DOHH2 (cell line): ENCODE measurements around the gene FAAH.

Source experiments
- H3F3A ChIP-seq: fragments of 200-600 bp; sonication (generic), shearing (Covaris generic); 2 replicates; pipeline ENCODE4 v1.6.0; 2016; ENCODE audit warnings: antibody characterized with exemption, mild to moderate bottlenecking; ENCODE audit not compliant: control insufficient read depth, insufficient read depth
- H3K27ac ChIP-seq: fragments of 200-600 bp; sonication (generic); 2 replicates; pipeline ENCODE4 v1.5.1; 2014; ENCODE audit warnings: low read depth, mild to moderate bottlenecking, low read length, moderate library complexity
- H3K27me3 ChIP-seq: fragments of 200-600 bp; sonication (generic); 2 replicates; pipeline ENCODE4 v1.6.1; 2014; ENCODE audit warnings: mild to moderate bottlenecking, low read length, mixed read lengths; ENCODE audit not compliant: control insufficient read depth
- H3K36me3 ChIP-seq: fragments of 200-600 bp; sonication (generic); 2 replicates; pipeline ENCODE4 v1.6.1; 2014; ENCODE audit warnings: mild to moderate bottlenecking, low read length, moderate library complexity, mixed read lengths; ENCODE audit not compliant: control insufficient read depth
- H3K4me1 ChIP-seq: fragments of 200-600 bp; sonication (generic); 2 replicates; pipeline ENCODE4 v1.6.1; 2014; ENCODE audit warnings: mild to moderate bottlenecking, low read length, mixed read lengths; ENCODE audit not compliant: control insufficient read depth
- H3K4me2 ChIP-seq: fragments of 200-600 bp; sonication (generic); 2 replicates; pipeline ENCODE4 v1.6.0; 2014; ENCODE audit warnings: mild to moderate bottlenecking, low read length, moderate library complexity
- H3K4me3 ChIP-seq: fragments of 200-600 bp; sonication (generic); 2 replicates; pipeline ENCODE4 v1.5.1; 2014; ENCODE audit warnings: mild to moderate bottlenecking, low read length, mixed read lengths
- H3K79me2 ChIP-seq: fragments of 200-600 bp; sonication (generic); 2 replicates; pipeline ENCODE4 v1.6.1; 2014; ENCODE audit warnings: mild to moderate bottlenecking, low read length, mixed read lengths; ENCODE audit not compliant: control insufficient read depth
- H3K9me2 ChIP-seq: fragments of 200-600 bp; sonication (generic); replicated peaks from 2 replicates; pipeline ENCODE4 v1.6.1; 2014; ENCODE audit warnings: mild to moderate bottlenecking, low read length, mixed read lengths; ENCODE audit not compliant: control insufficient read depth
- H3K9me3 ChIP-seq: fragments of 200-600 bp; sonication (generic); 2 replicates; pipeline ENCODE4 v1.6.1; 2014; ENCODE audit warnings: antibody characterized with exemption, low read length, mixed read lengths; ENCODE audit not compliant: control insufficient read depth, insufficient read depth
- H4K20me1 ChIP-seq: fragments of 200-600 bp; sonication (generic); 2 replicates; pipeline ENCODE4 v1.6.0; 2014; ENCODE audit warnings: low read depth, mild to moderate bottlenecking, antibody characterized with exemption, low read length, moderate library complexity; ENCODE audit not compliant: control insufficient read depth, insufficient read depth
- EZH2phosphoT487 ChIP-seq: fragments of 200-600 bp; sonication (generic); IDR thresholded peaks from 2 replicates; pipeline ENCODE4 v1.6.1; 2017; ENCODE audit warnings: borderline replicate concordance, mild to moderate bottlenecking, antibody characterized with exemption, low read length, moderate library complexity, mixed read lengths
- TF ChIP-seq, protein P1 (sequence below): fragments of 200-600 bp; sonication (generic); IDR thresholded peaks from one replicate; pipeline ENCODE4 v1.5.1; 2014; ENCODE audit warnings: antibody characterized with exemption, mild to moderate bottlenecking, low read depth, low read length; ENCODE audit not compliant: poor library complexity, severe bottlenecking

Gene FAAH

DNA sequence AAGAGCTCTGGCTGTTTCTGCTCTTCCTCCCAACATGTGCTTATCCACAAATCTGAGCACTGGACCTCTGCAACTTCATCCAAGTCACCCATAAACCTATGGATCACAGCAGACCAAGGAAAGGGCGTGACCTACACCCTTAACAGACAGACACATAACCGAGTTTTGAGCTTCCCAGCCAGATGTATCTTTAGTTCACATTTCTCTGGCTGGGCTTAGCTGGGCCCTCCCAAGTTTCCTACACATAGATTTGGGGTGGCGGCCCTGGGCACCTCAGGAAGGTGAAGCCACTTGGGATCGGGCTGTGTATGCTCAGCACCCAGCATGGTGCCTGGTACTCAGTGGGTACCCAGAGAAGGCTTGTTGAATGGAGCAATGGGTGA is 26.4 kb downstream of the FAAH start:
- no peaks in the 10 kb centered on the region for H3K36me3 ChIP-seq
- H3K79me2 ChIP-seq: no peaks in the 10 kb centered on the region
- H3K27ac ChIP-seq: no peak overlapping the region
- no peaks in the 10 kb centered on the region for H3K9me3 ChIP-seq
- no peak overlapping the region for H3K4me3 ChIP-seq
- H3K4me2 ChIP-seq: no peak overlapping the region
- H4K20me1 ChIP-seq: no peaks in the 10 kb centered on the region
- H3K9me2 ChIP-seq: no peaks in the 10 kb centered on the region
- H3K27me3 ChIP-seq: peaks cover 10% of the 10 kb centered on the region
- H3F3A ChIP-seq: no peaks in the 10 kb centered on the region
- TF ChIP-seq EZH2phosphoT487: no peak
- TF ChIP-seq, protein P1, sequence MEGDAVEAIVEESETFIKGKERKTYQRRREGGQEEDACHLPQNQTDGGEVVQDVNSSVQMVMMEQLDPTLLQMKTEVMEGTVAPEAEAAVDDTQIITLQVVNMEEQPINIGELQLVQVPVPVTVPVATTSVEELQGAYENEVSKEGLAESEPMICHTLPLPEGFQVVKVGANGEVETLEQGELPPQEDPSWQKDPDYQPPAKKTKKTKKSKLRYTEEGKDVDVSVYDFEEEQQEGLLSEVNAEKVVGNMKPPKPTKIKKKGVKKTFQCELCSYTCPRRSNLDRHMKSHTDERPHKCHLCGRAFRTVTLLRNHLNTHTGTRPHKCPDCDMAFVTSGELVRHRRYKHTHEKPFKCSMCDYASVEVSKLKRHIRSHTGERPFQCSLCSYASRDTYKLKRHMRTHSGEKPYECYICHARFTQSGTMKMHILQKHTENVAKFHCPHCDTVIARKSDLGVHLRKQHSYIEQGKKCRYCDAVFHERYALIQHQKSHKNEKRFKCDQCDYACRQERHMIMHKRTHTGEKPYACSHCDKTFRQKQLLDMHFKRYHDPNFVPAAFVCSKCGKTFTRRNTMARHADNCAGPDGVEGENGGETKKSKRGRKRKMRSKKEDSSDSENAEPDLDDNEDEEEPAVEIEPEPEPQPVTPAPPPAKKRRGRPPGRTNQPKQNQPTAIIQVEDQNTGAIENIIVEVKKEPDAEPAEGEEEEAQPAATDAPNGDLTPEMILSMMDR: no peak
- H3K4me1 ChIP-seq: no peaks in the 10 kb centered on the region

DNA sequence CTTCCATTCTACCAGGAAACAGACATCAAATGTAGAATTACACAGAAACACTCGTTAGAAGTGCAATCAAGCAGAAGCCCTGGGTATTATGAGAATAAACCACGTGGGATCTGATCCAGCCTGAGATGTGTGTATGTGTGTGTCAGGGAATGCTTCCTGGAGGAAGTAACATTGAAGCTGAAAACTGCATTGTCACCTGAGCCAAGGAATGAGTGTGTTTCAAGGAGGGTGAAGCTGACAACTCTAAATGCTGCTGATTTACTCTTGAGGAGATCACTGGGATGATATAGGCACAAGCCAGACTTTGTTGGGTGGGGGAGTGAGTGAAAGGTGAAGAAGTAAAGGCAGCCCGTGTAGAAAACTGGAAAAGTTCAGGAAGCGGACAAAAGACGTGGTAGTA is 27.6 kb downstream of the FAAH start:
- Histone ChIP-seq H3K4me1 (no peaks in the 10 kb centered on the region), H3K4me2 (no peak overlapping the region), H3F3A (no peaks in the 10 kb centered on the region), H3K27ac (no peak overlapping the region), H3K36me3 (no peaks in the 10 kb centered on the region), H3K27me3 (peaks cover 16% of the 10 kb centered on the region), H3K9me3 (no peaks in the 10 kb centered on the region), H3K9me2 (no peaks in the 10 kb centered on the region), H3K4me3 (no peak overlapping the region), H4K20me1 (no peaks in the 10 kb centered on the region), H3K79me2 (no peaks in the 10 kb centered on the region)
- TF ChIP-seq, protein P1: no peak
- no peak for TF ChIP-seq EZH2phosphoT487

DNA sequence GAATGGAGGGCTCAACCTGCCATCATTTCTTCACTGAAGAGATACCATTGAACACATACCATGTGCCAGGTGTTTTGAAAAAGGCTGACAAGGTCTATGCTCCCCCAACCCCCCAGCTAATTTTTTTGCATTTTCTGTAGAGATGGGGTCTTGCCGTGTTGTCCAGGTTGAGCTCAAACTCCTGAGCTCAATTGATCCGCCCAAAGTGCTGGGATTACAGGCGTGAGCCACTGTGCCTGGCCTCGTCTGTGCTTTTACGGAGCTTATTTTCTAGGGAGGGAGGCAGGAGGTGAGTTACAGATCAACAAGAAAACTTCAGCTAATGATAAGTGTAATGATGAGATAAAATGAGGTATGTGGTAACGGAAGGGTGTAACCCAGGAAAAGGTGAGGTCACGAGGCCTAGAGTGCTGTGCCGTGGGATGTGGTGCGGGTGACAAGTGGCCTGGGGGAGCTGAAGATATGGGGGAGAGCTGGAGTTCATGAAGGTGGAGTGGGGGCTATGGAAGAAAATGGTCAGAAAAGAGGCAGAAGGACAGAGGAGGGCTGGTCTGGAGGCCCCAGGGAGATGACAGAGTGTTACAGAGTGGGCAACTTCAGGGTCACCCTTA is 28.2 kb downstream of the FAAH start:
- no peak overlapping the region for H3K27ac ChIP-seq
- H3K9me2 ChIP-seq: no peaks in the 10 kb centered on the region
- H3K4me2 ChIP-seq: no peak overlapping the region
- H3K4me3 ChIP-seq: no peak overlapping the region
- TF ChIP-seq, protein P1: no peak
- no peak for TF ChIP-seq EZH2phosphoT487
- no peaks in the 10 kb centered on the region for H3K4me1 ChIP-seq
- no peaks in the 10 kb centered on the region for H3K79me2 ChIP-seq
- no peaks in the 10 kb centered on the region for H3K9me3 ChIP-seq
- no peaks in the 10 kb centered on the region for H3F3A ChIP-seq
- H4K20me1 ChIP-seq: no peaks in the 10 kb centered on the region
- no peaks in the 10 kb centered on the region for H3K36me3 ChIP-seq
- peaks cover 16% of the 10 kb centered on the region for H3K27me3 ChIP-seq
